Activated CD4-positive, alpha-beta memory T cell treated with anti-CD3 and anti-CD28 coated beads, Interleukin-2, amount 10 ng/mL, durations not matched to agents 7 days and 5 days (primary cell): ENCODE measurements around the gene BGN. TPM values are rescaled to one million over a fixed set of nuclear protein-coding genes. Genes with fewer than 3 reads are reported as not detected.

Experiments used
- CTCF ChIA-PET: fragments of 350-600 bp; sonication (Branson Sonifier 250); formaldehyde crosslinking; loops from one replicate; lab custom pipeline; 2021; ENCODE audit warnings: antibody characterized with exemption, inconsistent platforms; lab: Charles Lee
- POLR2A ChIA-PET: fragments of 350-600 bp; sonication (Branson Sonifier 250); formaldehyde crosslinking; loops from one replicate; lab custom pipeline; 2021; ENCODE audit warnings: antibody characterized with exemption; lab: Charles Lee
- DNase-seq: peaks from one replicate; pipeline ENCODE4 v3.0.0-alpha.2; 2020
- H3K27ac Mint-ChIP-seq: one replicate; pipeline ENCODE4 v1.8.0; 2021; ENCODE audit warnings: mild to moderate bottlenecking, mixed read lengths
- H3K27me3 Mint-ChIP-seq: one replicate; pipeline ENCODE4 v1.8.0; 2021; ENCODE audit warnings: mixed read lengths
- H3K36me3 Mint-ChIP-seq: one replicate; pipeline ENCODE4 v1.8.0; 2021; ENCODE audit warnings: low read depth, mixed read lengths
- H3K4me1 Mint-ChIP-seq: one replicate; pipeline ENCODE4 v1.8.0; 2021; ENCODE audit warnings: mixed read lengths
- H3K4me3 Mint-ChIP-seq: one replicate; pipeline ENCODE4 v1.8.0; 2021; ENCODE audit warnings: mild to moderate bottlenecking, mixed read lengths
- H3K9me3 Mint-ChIP-seq: one replicate; pipeline ENCODE4 v1.8.0; 2021; ENCODE audit warnings: mixed read lengths
- total RNA-seq, 2 experiments: library from RNA; stranded (reverse); gene quantifications; one replicate each; pipeline ENCODE4 v1.2.3, GENCODE V29; 2021

BGN gene
- total RNA-seq, 2 experiments from 2014 or later: not detected

DNA sequence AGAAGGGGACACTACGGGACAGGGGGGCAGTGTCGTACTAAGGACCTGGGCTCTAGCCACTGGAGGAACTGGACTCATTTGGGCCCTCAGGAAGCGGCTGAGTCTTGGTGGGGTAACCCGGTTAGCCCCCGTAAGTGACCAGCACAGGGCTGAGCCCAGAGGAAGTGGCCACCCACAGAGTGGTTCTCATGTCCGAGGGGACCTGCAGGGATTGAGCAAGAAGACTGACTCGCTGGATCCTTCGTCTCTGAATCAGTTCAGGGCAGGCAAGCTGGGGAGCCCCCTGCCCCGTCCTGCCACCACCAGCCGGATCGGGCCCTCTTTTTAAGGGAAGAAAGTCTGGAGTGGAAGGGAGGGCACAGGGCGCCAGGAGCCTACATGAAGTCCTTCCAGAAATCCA lies 719 bp upstream of the BGN start:
- Mint-ChIP-seq H3K9me3 (no peaks in the 10 kb centered on the region), H3K27me3 (no peaks in the 10 kb centered on the region), H3K4me3 (no peak overlapping the region), H3K27ac (no peak overlapping the region), H3K4me1 (no peaks in the 10 kb centered on the region), H3K36me3 (no peaks in the 10 kb centered on the region)
- ChIA-PET CTCF (interaction anchor here (1.2 kb wide), 1 partner anchor 13 kb away, joined by 3 read pairs; no protein-coding TSS in a partner anchor), POLR2A (no interaction called here)
- DNase-seq: no peak

DNA sequence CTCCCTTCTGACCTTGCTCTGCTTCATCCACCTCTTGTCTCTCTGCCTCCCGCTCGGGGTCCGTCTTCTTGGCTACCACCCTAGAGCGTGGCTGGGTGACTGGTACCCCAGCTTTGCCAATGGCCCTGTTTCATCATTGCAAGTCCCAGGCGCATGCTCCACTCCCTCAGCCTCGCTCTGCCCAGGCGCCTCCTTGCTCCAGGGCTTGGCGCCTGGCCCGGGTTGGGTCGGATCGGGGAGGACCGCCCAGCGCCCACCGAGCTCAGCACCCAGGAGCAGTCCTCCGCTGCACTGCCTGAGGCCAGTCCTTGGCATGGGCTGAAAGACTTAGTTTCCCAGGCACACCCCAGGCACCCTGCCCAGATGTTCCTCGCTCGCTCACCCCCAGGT lies 577 bp downstream of the BGN start:
- Mint-ChIP-seq H3K4me1 (no peaks in the 10 kb centered on the region), H3K27ac (no peak overlapping the region), H3K4me3 (no peak overlapping the region), H3K27me3 (no peaks in the 10 kb centered on the region), H3K9me3 (no peaks in the 10 kb centered on the region), H3K36me3 (no peaks in the 10 kb centered on the region)
- POLR2A ChIA-PET: no interaction called here
- CTCF ChIA-PET: no interaction called here
- no peak for DNase-seq

DNA sequence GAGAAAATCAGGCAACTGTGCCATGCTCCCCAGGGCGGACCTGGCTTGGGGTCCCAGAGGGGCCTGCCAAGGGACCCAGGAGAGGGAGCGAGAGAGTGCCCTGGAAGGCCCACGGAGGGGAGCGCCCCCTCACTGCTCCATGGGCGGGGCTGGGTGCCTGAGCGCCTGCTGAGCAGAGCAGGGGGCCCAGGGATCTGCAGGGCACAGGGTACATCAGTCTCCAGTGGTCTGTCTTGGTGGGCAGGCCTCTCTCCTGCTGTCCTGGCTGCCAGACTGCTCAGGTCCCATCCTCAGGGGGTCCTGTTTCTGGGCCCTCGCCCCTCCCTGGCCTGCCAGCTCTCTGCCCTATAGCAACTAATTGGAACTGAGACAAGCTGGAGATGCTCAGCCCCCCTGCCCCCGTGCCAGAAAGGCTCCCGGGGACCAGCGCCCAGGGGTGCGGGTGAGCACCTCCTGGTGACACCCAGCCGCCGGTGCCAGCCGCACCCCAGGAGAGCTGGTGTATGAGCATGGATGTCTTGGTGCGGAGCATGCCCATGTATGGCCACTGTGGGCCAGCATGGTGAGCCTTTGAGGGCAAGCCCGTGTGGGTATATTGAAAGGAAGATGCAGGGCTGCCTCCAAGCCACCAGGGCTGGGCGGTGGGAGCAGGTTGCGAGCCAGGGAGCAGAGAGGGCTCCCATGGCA lies 1.3 kb downstream of the BGN start:
- H3K27ac Mint-ChIP-seq: no peak overlapping the region
- H3K4me1 Mint-ChIP-seq: no peaks in the 10 kb centered on the region
- H3K36me3 Mint-ChIP-seq: no peaks in the 10 kb centered on the region
- ChIA-PET CTCF (no interaction called here), POLR2A (no interaction called here)
- no peak for DNase-seq
- no peaks in the 10 kb centered on the region for H3K27me3 Mint-ChIP-seq
- no peak overlapping the region for H3K4me3 Mint-ChIP-seq
- H3K9me3 Mint-ChIP-seq: peaks cover 3% of the 10 kb centered on the region

DNA sequence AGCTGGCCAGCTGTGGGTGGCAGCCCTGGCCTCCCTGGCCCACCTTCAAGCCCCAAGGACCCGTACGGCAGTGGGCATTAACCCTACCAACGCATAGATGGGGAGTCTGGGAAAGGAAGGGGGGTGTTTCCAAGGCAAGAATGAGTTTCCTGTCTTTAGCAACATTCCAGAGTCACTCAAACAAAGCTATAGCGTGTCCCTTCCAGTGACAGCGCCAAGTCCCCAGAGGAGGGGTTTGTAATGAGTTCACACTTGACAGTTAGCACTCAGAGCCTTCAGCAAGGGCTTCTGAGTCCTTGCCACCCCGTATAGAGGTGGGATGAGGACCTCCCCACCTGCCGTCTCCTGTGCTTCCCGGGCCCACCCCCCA lies 1.8 kb downstream of the BGN start:
- POLR2A ChIA-PET: no interaction called here
- H3K9me3 Mint-ChIP-seq: peaks cover 3% of the 10 kb centered on the region
- H3K4me1 Mint-ChIP-seq: no peaks in the 10 kb centered on the region
- no peak overlapping the region for H3K27ac Mint-ChIP-seq
- DNase-seq: no peak
- H3K27me3 Mint-ChIP-seq: no peaks in the 10 kb centered on the region
- CTCF ChIA-PET: no interaction called here
- H3K4me3 Mint-ChIP-seq: no peak overlapping the region
- no peaks in the 10 kb centered on the region for H3K36me3 Mint-ChIP-seq

DNA sequence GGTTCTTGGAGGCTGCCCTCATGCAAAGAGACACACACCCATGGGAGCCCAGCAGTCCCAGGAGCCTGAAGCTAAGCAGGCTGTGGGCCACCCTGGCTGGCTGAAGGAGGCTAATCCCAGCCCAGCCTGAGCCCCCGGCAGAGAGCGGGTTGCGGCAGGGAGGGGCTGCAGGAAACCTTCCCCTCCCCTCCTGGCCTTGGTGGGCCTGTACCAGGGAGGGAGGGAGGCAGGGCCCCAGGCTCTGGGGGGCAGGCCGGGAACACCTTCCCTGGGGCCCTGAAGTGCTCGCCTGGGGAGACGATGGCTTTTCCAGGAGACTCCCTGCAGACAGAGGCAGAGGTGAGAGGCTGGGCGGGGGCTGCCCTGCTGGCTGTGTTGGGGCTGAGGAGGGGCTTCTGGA lies 3.7 kb downstream of the BGN start:
- CTCF ChIA-PET: no interaction called here

DNA sequence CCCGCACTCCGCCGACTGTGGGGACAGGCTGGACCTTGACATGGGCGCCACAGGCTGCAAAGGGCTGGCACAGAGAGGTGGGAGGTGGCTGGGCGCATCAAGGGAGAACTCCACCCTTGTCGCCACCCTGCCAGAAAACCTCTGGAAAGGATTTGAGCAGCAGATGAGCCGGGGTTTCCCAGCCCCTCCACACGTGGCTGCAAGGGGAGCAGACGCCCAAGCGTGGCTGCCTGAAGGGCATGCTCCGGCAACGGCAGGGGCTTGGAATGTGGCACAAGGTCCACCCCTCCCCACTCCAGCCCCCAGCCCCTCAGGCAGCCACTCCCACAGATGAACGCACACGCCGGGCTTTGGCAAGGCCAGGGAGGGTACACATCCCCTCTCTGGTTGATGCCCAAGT lies 4.6 kb downstream of the BGN start:
- Mint-ChIP-seq H3K4me1 (no peaks in the 10 kb centered on the region), H3K4me3 (no peak overlapping the region), H3K9me3 (peaks cover 3% of the 10 kb centered on the region), H3K27ac (no peak overlapping the region), H3K36me3 (no peaks in the 10 kb centered on the region), H3K27me3 (no peaks in the 10 kb centered on the region)
- ChIA-PET POLR2A (no interaction called here), CTCF (no interaction called here)
- no peak for DNase-seq

More for the DNA sequence above, 3.7 kb downstream of the BGN start:
- Mint-ChIP-seq H3K9me3 (peaks cover 3% of the 10 kb centered on the region), H3K36me3 (no peaks in the 10 kb centered on the region), H3K4me3 (no peak overlapping the region), H3K27me3 (no peaks in the 10 kb centered on the region), H3K4me1 (no peaks in the 10 kb centered on the region), H3K27ac (no peak overlapping the region)
- no peak for DNase-seq
- POLR2A ChIA-PET: no interaction called here

DNA sequence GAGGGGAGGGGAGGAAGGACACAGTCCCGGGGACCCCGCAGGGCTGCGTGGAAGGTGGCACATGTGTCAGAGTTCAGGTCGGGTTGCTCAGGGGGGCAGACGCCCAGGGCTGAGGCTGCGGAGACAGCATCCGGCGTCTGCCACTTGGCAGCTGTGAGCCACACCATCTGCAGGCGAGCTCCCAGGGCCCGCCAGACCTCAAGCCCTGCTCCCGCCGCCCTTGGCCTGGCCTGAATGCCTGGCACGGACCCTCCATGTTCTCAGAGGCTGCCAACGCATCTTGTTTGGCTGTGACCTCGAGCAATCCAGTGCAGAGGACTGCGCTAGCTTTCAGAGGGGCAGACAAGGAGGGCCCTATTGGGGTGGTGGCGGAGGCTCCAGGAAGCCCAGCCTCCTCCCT lies 5.1 kb downstream of the BGN start:
- H3K9me3 Mint-ChIP-seq: peaks cover 3% of the 10 kb centered on the region
- DNase-seq: no peak
- no peaks in the 10 kb centered on the region for H3K4me1 Mint-ChIP-seq
- no peak overlapping the region for H3K4me3 Mint-ChIP-seq
- ChIA-PET CTCF (no interaction called here), POLR2A (no interaction called here)
- no peaks in the 10 kb centered on the region for H3K36me3 Mint-ChIP-seq
- no peak overlapping the region for H3K27ac Mint-ChIP-seq
- no peaks in the 10 kb centered on the region for H3K27me3 Mint-ChIP-seq

DNA sequence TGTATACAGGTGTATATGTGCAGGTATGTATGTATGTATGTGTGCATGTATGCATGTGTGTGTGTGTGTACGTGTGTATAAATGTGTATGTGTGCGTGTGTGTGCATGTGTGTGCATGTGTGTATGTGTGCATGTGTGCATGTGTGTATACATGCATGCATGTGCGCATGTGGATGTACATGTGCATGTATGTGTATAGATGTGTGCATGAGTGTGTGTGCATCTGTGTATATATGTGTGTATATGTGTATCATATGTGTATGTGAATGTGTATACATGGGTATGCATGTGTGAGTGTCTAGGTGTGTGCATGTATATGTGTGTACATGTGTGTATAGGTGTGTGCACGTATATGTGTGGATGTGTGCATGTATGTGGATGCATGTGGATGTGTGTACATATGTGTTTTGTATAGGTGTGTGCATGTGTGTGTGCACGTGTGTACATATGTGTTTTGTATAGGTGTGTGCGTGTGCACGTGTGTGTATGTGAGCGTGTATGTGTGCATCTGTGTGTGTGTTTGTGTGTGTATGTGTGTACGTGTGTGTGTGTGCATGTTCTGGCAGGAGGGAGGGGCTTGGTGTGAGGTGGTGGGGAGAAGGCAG lies 6.0 kb downstream of the BGN start:
- Mint-ChIP-seq H3K4me3 (no peak overlapping the region), H3K4me1 (no peaks in the 10 kb centered on the region), H3K9me3 (peaks cover 3% of the 10 kb centered on the region), H3K36me3 (no peaks in the 10 kb centered on the region), H3K27ac (no peak overlapping the region), H3K27me3 (no peaks in the 10 kb centered on the region)
- CTCF ChIA-PET: no interaction called here
- POLR2A ChIA-PET: no interaction called here
- no peak for DNase-seq

DNA sequence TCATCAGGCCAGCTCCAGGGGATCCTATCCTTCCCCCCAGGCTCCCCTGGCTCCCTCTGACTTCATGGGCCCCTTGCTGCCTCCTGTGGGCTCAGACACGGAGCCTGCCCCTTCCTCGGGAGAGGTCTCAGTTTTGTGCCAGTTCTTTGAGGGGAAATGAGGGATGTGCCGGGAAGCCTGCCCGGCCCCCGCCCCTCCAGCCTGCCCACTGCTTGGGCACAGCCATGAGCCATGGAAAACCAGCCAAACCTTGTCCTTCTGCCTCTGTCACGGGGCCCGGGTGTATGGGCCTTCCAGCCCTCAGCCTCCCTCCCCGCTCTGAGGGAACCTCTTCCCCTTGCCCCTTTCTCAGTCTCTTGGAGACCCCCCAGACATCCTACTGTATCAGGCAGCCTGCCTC lies 6.8 kb downstream of the BGN start:
- H3K9me3 Mint-ChIP-seq: peaks cover 3% of the 10 kb centered on the region
- POLR2A ChIA-PET: no interaction called here
- DNase-seq: no peak
- H3K27me3 Mint-ChIP-seq: no peaks in the 10 kb centered on the region
- H3K4me3 Mint-ChIP-seq: no peak overlapping the region
- H3K36me3 Mint-ChIP-seq: no peaks in the 10 kb centered on the region
- CTCF ChIA-PET: no interaction called here
- no peaks in the 10 kb centered on the region for H3K4me1 Mint-ChIP-seq
- no peak overlapping the region for H3K27ac Mint-ChIP-seq

DNA sequence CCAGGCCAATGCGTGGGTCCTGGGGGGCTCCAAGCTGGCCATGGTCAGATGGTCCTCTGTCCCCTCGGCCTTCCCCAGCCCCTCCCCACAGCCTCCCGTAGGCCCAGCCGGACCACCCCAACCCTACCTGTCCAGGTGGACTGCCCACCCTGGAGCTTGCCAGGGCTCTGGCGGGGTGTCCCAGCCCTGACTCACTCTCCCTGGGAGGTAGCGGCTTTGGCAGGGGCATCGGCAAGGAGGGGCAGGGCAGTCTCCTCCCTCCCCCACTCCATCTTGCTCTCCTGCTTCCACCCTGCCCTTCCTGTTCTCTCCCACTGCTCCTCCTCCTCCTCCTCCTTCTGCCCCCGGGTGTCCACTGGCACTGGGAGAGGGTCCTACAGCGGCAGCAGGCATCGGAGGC lies 7.4 kb downstream of the BGN start:
- Mint-ChIP-seq H3K9me3 (peaks cover 3% of the 10 kb centered on the region), H3K4me3 (no peak overlapping the region), H3K36me3 (no peaks in the 10 kb centered on the region), H3K27ac (no peak overlapping the region), H3K4me1 (no peaks in the 10 kb centered on the region), H3K27me3 (no peaks in the 10 kb centered on the region)
- DNase-seq: no peak
- ChIA-PET POLR2A (no interaction called here), CTCF (no interaction called here)

DNA sequence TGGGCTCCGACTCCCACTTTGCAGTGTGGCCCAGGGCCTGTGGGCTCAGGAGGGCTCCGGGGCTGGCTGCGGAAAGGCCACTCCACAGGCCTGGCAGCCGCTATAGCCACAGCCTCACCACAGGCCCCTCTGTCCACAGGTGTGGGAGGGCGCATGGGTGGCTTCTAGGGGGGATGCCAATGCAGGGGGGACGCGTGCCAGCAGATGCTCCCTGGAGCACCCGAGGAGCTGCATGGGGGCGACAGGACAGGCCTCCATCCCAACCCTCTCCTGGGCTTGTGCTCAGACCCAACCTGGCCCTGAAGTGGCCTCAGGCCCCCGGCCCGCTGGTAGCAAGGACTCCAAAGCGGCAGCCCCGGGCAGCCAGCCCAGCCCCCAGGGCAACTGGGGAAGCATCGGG lies 8.0 kb downstream of the BGN start:
- Mint-ChIP-seq H3K27me3 (no peaks in the 10 kb centered on the region), H3K4me1 (peaks cover 1% of the 10 kb centered on the region), H3K9me3 (peaks cover 3% of the 10 kb centered on the region), H3K36me3 (no peaks in the 10 kb centered on the region), H3K27ac (no peak overlapping the region), H3K4me3 (no peak overlapping the region)
- ChIA-PET CTCF (no interaction called here), POLR2A (no interaction called here)
- DNase-seq: no peak

DNA sequence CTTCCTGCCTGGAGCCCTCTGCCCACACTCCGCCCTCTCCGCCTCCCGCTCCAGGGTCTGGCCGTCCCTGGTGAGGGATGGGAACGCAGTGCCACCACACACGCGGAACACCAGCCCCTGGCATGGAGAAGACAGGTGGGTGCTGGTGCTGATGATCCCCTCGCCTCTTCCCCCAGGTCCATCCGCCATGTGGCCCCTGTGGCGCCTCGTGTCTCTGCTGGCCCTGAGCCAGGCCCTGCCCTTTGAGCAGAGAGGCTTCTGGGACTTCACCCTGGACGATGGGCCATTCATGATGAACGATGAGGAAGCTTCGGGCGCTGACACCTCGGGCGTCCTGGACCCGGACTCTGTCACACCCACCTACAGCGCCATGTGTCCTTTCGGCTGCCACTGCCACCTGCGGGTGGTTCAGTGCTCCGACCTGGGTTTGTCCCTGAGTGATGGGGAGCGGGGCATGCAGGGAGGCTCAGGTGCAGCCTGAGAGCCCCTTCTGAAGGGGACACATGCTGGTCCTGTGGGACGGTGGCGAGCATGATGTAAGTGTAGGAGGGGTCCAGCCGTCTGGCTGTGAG lies 9.8 kb downstream of the BGN start:
- ChIA-PET CTCF (no interaction called here), POLR2A (no interaction called here)
- DNase-seq: no peak
- no peaks in the 10 kb centered on the region for H3K36me3 Mint-ChIP-seq
- H3K27ac Mint-ChIP-seq: no peak overlapping the region
- peaks cover 1% of the 10 kb centered on the region for H3K4me1 Mint-ChIP-seq
- H3K4me3 Mint-ChIP-seq: no peak overlapping the region
- H3K9me3 Mint-ChIP-seq: peaks cover 3% of the 10 kb centered on the region
- H3K27me3 Mint-ChIP-seq: no peaks in the 10 kb centered on the region

DNA sequence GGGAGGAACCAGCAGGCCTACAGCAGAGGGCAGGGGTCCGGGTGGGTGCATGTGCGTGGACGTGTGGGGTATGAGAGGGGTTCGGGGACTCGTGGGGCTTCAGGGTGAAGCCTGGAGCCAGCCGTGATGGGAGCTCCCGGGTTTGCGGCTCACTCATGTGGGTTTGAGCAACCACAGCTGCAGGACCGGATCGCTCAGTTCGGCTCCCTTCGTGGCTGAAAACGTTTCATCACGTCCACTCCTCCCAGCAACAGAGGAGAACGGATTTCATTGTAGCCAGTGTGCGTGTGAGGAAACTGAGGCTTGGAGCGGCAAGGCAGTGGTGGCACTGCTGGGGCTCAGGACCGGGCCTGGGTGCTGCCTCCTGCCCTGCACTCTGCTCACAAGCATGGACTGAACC lies 10.6 kb downstream of the BGN start:
- no peaks in the 10 kb centered on the region for H3K27me3 Mint-ChIP-seq
- no peaks in the 10 kb centered on the region for H3K36me3 Mint-ChIP-seq
- no peak overlapping the region for H3K27ac Mint-ChIP-seq
- POLR2A ChIA-PET: no interaction called here
- H3K4me1 Mint-ChIP-seq: peaks cover 1% of the 10 kb centered on the region
- CTCF ChIA-PET: interaction anchor here (1.2 to 2.9 kb wide), 2 partner anchors 44 to 564 kb away, joined by 3 to 20 read pairs; no protein-coding TSS in a partner anchor
- H3K4me3 Mint-ChIP-seq: no peak overlapping the region
- H3K9me3 Mint-ChIP-seq: peaks cover 3% of the 10 kb centered on the region
- DNase-seq: no peak
